ENCODE results near the gene PLPP1. TPM values are rescaled to one million over a fixed set of nuclear protein-coding genes. Genes with fewer than 3 reads are reported as not detected.

Gene PLPP1
- total RNA-seq, 1 experiment from 2014 or later: 10.5 TPM

DNA sequence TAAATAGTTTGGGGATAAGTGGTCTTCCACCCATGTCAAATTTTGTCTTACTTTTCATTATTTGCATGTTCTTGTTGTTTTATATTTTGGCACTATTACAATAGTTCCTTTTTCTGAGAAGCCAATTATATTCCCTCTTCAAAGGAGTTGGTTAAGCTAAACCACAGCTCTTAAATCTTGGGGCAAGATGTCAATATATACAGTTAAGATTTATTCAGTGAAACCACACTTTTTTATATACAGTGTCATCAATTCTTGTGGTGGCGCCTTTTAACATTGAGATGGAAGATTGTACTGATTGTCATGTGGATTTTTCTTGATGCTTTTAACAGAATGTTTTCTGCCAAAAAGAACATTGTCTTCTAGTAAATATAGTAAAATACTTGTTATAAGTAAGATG lies 122.9 kb downstream of the PLPP1 start:
- POLR2A ChIA-PET: no interaction called here

More for the DNA sequence above, 122.9 kb downstream of the PLPP1 start:
- intact Hi-C loops (cut with micrococcal nuclease): no loop called here
- H3K36me3 ChIP-seq (ENCODE audit: control insufficient read depth in 1 of 2, insufficient read depth in 2 of 2, low read length in 2 of 2): peaks cover 11 to 18% of the 10 kb centered on the region in 2 experiments; a peak in 3 of 4 replicates
- H3K9me3 ChIP-seq (ENCODE audit: control insufficient read depth in 1 of 2, insufficient read depth in 1 of 2, low read depth in 1 of 2, low read length in 2 of 2): no peaks in the 10 kb centered on the region
- H2AFZ ChIP-seq (ENCODE audit: low read depth, low read length, poor library complexity, severe bottlenecking): no peak overlapping the region
- DNase-seq (ENCODE audit: low read depth, low spot score): no peak
- H3K79me2 ChIP-seq (ENCODE audit: insufficient read depth, low read length): no peaks in the 10 kb centered on the region; the same call in 1 of the 2 replicates
- peaks cover 5% of the 10 kb centered on the region; the same call in 1 of the 2 replicates for H4K20me1 ChIP-seq (ENCODE audit: insufficient read depth)
- H3K4me2 ChIP-seq (ENCODE audit: low read length): no peak overlapping the region
- no TSS peak for BruUV-seq (replicated peaks)
- CTCF ChIA-PET: no interaction called here
- no peaks in the 10 kb centered on the region for H3K9me2 ChIP-seq (ENCODE audit: insufficient read depth)
- TF ChIP-seq JUND (IDR thresholded peaks at IDR 0.05) (no peak), CBX3 (IDR thresholded peaks at IDR 0.05; ENCODE audit: low read depth) (no peak), CEBPB (IDR thresholded peaks at IDR 0.05; ENCODE audit: low read depth) (no peak), EZH2 (IDR thresholded peaks at IDR 0.05) (no peak), ELF1 (IDR thresholded peaks at IDR 0.05; ENCODE audit: borderline replicate concordance, low read depth) (no peak), ZBTB33 (IDR thresholded peaks at IDR 0.05; ENCODE audit: extremely low read depth, insufficient replicate concordance, low read length) (no peak), YY1 (IDR thresholded peaks at IDR 0.05; ENCODE audit: extremely low read depth, insufficient replicate concordance, low read depth, low read length) (no peak), EGR1 (IDR thresholded peaks at IDR 0.05; ENCODE audit: low read depth) (no peak), ATF3 (IDR thresholded peaks at IDR 0.05) (no peak), FOSL1 (IDR thresholded peaks at IDR 0.05; ENCODE audit: low read depth) (no peak), EZH2phosphoT487 (IDR thresholded peaks at IDR 0.05; ENCODE audit: borderline replicate concordance) (no peak), TCF7L2 (IDR thresholded peaks at IDR 0.05; ENCODE audit: borderline replicate concordance, extremely low read depth, insufficient read depth, insufficient read length) (no peak), SP1 (IDR thresholded peaks at IDR 0.05; ENCODE audit: low read depth) (no peak), ZNF274 (IDR thresholded peaks at IDR 0.05; ENCODE audit: low read depth, low read length) (no peak), ZFX (IDR thresholded peaks at IDR 0.05) (no peak), POLR2AphosphoS5 (IDR thresholded peaks at IDR 0.05; ENCODE audit: low read depth, low read length) (no peak), SRF (IDR thresholded peaks at IDR 0.05; ENCODE audit: low read depth) (no peak), CTCF (IDR thresholded peaks at IDR 0.05 in 2 of 3, conservative IDR thresholded peaks at IDR 0.05 in 1 of 3; ENCODE audit: borderline replicate concordance in 1 of 3, insufficient read depth in 1 of 3, low read depth in 2 of 3, low read length in 2 of 3) (no peak), POLR2A (IDR thresholded peaks at IDR 0.05; ENCODE audit: borderline replicate concordance, extremely low read depth, insufficient read depth, insufficient read length) (no peak)
- TF ChIP-seq, protein P1, sequence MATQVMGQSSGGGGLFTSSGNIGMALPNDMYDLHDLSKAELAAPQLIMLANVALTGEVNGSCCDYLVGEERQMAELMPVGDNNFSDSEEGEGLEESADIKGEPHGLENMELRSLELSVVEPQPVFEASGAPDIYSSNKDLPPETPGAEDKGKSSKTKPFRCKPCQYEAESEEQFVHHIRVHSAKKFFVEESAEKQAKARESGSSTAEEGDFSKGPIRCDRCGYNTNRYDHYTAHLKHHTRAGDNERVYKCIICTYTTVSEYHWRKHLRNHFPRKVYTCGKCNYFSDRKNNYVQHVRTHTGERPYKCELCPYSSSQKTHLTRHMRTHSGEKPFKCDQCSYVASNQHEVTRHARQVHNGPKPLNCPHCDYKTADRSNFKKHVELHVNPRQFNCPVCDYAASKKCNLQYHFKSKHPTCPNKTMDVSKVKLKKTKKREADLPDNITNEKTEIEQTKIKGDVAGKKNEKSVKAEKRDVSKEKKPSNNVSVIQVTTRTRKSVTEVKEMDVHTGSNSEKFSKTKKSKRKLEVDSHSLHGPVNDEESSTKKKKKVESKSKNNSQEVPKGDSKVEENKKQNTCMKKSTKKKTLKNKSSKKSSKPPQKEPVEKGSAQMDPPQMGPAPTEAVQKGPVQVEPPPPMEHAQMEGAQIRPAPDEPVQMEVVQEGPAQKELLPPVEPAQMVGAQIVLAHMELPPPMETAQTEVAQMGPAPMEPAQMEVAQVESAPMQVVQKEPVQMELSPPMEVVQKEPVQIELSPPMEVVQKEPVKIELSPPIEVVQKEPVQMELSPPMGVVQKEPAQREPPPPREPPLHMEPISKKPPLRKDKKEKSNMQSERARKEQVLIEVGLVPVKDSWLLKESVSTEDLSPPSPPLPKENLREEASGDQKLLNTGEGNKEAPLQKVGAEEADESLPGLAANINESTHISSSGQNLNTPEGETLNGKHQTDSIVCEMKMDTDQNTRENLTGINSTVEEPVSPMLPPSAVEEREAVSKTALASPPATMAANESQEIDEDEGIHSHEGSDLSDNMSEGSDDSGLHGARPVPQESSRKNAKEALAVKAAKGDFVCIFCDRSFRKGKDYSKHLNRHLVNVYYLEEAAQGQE (IDR thresholded peaks at IDR 0.05; ENCODE audit: low read depth): no peak
- no peak overlapping the region for H3K9ac ChIP-seq (ENCODE audit: low read length)
- ATAC-seq: no peak
- H3K4me1 ChIP-seq (ENCODE audit: control insufficient read depth in 1 of 2, insufficient read depth in 2 of 2, low read length in 2 of 2): no peaks in the 10 kb centered on the region
- H3K27me3 ChIP-seq (ENCODE audit: insufficient read depth, low read length): no peaks in the 10 kb centered on the region
- no peak overlapping the region for H3K27ac ChIP-seq (ENCODE audit: low read depth, low read length)
- H3K4me3 ChIP-seq (replicated peaks in 1 of 2; ENCODE audit: low read depth in 1 of 2, low read length in 2 of 2): no peak overlapping the region
- RAD21 ChIA-PET (ENCODE audit: low non-redundant PET in 1 of 2, low total read pairs in 2 of 2, uncharacterized antibody in 2 of 2, unreplicated experiment in 2 of 2): no interaction called here

Measured in HCT116 (cell line).